Activated naive CD4-positive, alpha-beta T cell treated with anti-CD3 and anti-CD28 coated beads, Interleukin-2, amount 10 ng/mL, durations not matched to agents 7 days and 5 days (primary cell): Measurements from ENCODE around the gene PPBP.

ENCODE experiments used
- CTCF ChIA-PET: fragments of 350-600 bp; sonication (Branson Sonifier 250); formaldehyde crosslinking; loops from one replicate; lab custom pipeline; 2021; ENCODE audit warnings: antibody characterized with exemption; lab: Charles Lee
- DNase-seq: peaks from one replicate; pipeline ENCODE4 v3.0.0-alpha.2; 2020
- H3K27ac Mint-ChIP-seq: one replicate; pipeline ENCODE4 v1.8.0; 2021; ENCODE audit warnings: mild to moderate bottlenecking, moderate library complexity, mixed read lengths
- H3K27me3 Mint-ChIP-seq: one replicate; pipeline ENCODE4 v1.8.0; 2021; ENCODE audit warnings: mild to moderate bottlenecking, mixed read lengths
- H3K36me3 Mint-ChIP-seq: one replicate; pipeline ENCODE4 v1.8.0; 2021; ENCODE audit warnings: mixed read lengths
- H3K4me1 Mint-ChIP-seq: one replicate; pipeline ENCODE4 v1.8.0; 2021; ENCODE audit warnings: mixed read lengths
- H3K4me3 Mint-ChIP-seq: one replicate; pipeline ENCODE4 v1.8.0; 2021; ENCODE audit warnings: mild to moderate bottlenecking, moderate library complexity, mixed read lengths
- H3K9me3 Mint-ChIP-seq: one replicate; pipeline ENCODE4 v1.8.0; 2021; ENCODE audit warnings: mixed read lengths

Gene PPBP

GRCh38 chr4:73988061-73988460 is at the start of gene PPBP:
Gene PPBP, minus strand, starts transcription at chr4:73988190. Its CDS starts 87 bp downstream, at chr4:73988103.
- Mint-ChIP-seq H3K27me3 (peaks cover 3% of the 10 kb centered on the region), H3K4me1 (no peaks in the 10 kb centered on the region), H3K9me3 (no peaks in the 10 kb centered on the region), H3K27ac (no peak within 1 kb of the TSS), H3K4me3 (no peak within 1 kb of the TSS), H3K36me3 (no peaks in the 10 kb centered on the region)
- CTCF ChIA-PET: no interaction called here
- DNase-seq: no peak

- CTCF ChIA-PET: interaction anchor here (0.9 to 1.3 kb wide), 2 partner anchors 15 to 17 kb away, joined by 3 to 5 read pairs; no protein-coding TSS in a partner anchor
- Mint-ChIP-seq H3K36me3 (no peaks in the 10 kb centered on the region), H3K4me3 (peak overlapping the region; percentile 67), H3K27ac (no peak overlapping the region), H3K27me3 (peaks cover 35% of the 10 kb centered on the region), H3K4me1 (peaks cover 9% of the 10 kb centered on the region), H3K9me3 (no peaks in the 10 kb centered on the region)
- DNase-seq: no peak
Measured at GRCh38 chr4:74037076-74037955, 49.3 kb upstream of the PPBP start.

GRCh38 chr4:74033739-74034138 is 45.7 kb upstream of the PPBP start:
- H3K36me3 Mint-ChIP-seq: no peaks in the 10 kb centered on the region
- no peak overlapping the region for H3K4me3 Mint-ChIP-seq
- no peak overlapping the region for H3K27ac Mint-ChIP-seq
- peaks cover 6% of the 10 kb centered on the region for H3K4me1 Mint-ChIP-seq
- H3K27me3 Mint-ChIP-seq: peaks cover 22% of the 10 kb centered on the region
- CTCF ChIA-PET: no interaction called here
- no peaks in the 10 kb centered on the region for H3K9me3 Mint-ChIP-seq
- DNase-seq: no peak

- DNase-seq: no peak
- no peaks in the 10 kb centered on the region for H3K4me1 Mint-ChIP-seq
- peaks cover 6% of the 10 kb centered on the region for H3K27me3 Mint-ChIP-seq
Measured at GRCh38 chr4:74032064-74032463, 44.1 kb upstream of the PPBP start.

GRCh38 chr4:74031576-74031975 is 43.6 kb upstream of the PPBP start:
- Mint-ChIP-seq H3K4me3 (no peak overlapping the region), H3K27me3 (peaks cover 4% of the 10 kb centered on the region), H3K36me3 (no peaks in the 10 kb centered on the region), H3K27ac (no peak overlapping the region), H3K9me3 (no peaks in the 10 kb centered on the region), H3K4me1 (no peaks in the 10 kb centered on the region)
- no peak for DNase-seq
- CTCF ChIA-PET: no interaction called here

More at GRCh38 chr4:74032064-74032463, 44.1 kb upstream of the PPBP start:
- no peak overlapping the region for H3K27ac Mint-ChIP-seq
- CTCF ChIA-PET: no interaction called here
- no peak overlapping the region for H3K4me3 Mint-ChIP-seq
- no peaks in the 10 kb centered on the region for H3K36me3 Mint-ChIP-seq
- H3K9me3 Mint-ChIP-seq: no peaks in the 10 kb centered on the region

- H3K4me1 Mint-ChIP-seq: no peaks in the 10 kb centered on the region
- no peak overlapping the region for H3K4me3 Mint-ChIP-seq
- CTCF ChIA-PET: no interaction called here
- no peaks in the 10 kb centered on the region for H3K36me3 Mint-ChIP-seq
- no peak overlapping the region for H3K27ac Mint-ChIP-seq
- peaks cover 4% of the 10 kb centered on the region for H3K27me3 Mint-ChIP-seq
- no peaks in the 10 kb centered on the region for H3K9me3 Mint-ChIP-seq
- no peak for DNase-seq
Measured at GRCh38 chr4:74030285-74030684, 42.3 kb upstream of the PPBP start.

- CTCF ChIA-PET: no interaction called here
- Mint-ChIP-seq H3K27ac (no peak overlapping the region), H3K4me3 (no peak overlapping the region), H3K9me3 (no peaks in the 10 kb centered on the region), H3K36me3 (no peaks in the 10 kb centered on the region), H3K4me1 (no peaks in the 10 kb centered on the region), H3K27me3 (peaks cover 4% of the 10 kb centered on the region)
- no peak for DNase-seq
Measured at GRCh38 chr4:74028504-74028903, 40.5 kb upstream of the PPBP start.

GRCh38 chr4:74023709-74024108 is 35.7 kb upstream of the PPBP start:
- no peak for DNase-seq
- H3K4me3 Mint-ChIP-seq: no peak overlapping the region
- no peaks in the 10 kb centered on the region for H3K36me3 Mint-ChIP-seq
- H3K4me1 Mint-ChIP-seq: peaks cover 2% of the 10 kb centered on the region
- CTCF ChIA-PET: no interaction called here
- no peak overlapping the region for H3K27ac Mint-ChIP-seq
- H3K9me3 Mint-ChIP-seq: no peaks in the 10 kb centered on the region
- H3K27me3 Mint-ChIP-seq: no peaks in the 10 kb centered on the region

- Mint-ChIP-seq H3K27me3 (no peaks in the 10 kb centered on the region), H3K9me3 (no peaks in the 10 kb centered on the region), H3K4me3 (no peak overlapping the region), H3K27ac (no peak overlapping the region), H3K4me1 (peaks cover 6% of the 10 kb centered on the region), H3K36me3 (no peaks in the 10 kb centered on the region)
- CTCF ChIA-PET: interaction anchor here (0.7 kb wide), 1 partner anchor 16 kb away, joined by 3 read pairs; no protein-coding TSS in a partner anchor
- no peak for DNase-seq
Measured at GRCh38 chr4:74021601-74022000, 33.6 kb upstream of the PPBP start.

- Mint-ChIP-seq H3K4me1 (peaks cover 20% of the 10 kb centered on the region), H3K27ac (no peak overlapping the region), H3K4me3 (no peak overlapping the region), H3K9me3 (no peaks in the 10 kb centered on the region), H3K36me3 (no peaks in the 10 kb centered on the region), H3K27me3 (no peaks in the 10 kb centered on the region)
- no peak for DNase-seq
- CTCF ChIA-PET: interaction anchor here (0.7 kb wide), 1 partner anchor 365 kb away, joined by 4 read pairs; no protein-coding TSS in a partner anchor
Measured at GRCh38 chr4:74018771-74019170, 30.8 kb upstream of the PPBP start.

- CTCF ChIA-PET: no interaction called here
Measured at GRCh38 chr4:74018116-74018515, 30.1 kb upstream of the PPBP start.

GRCh38 chr4:74016068-74016467 is 28.1 kb upstream of the PPBP start:
- Mint-ChIP-seq H3K27me3 (no peaks in the 10 kb centered on the region), H3K36me3 (no peaks in the 10 kb centered on the region), H3K27ac (peak overlapping the region; percentile 29), H3K4me1 (peaks cover 20% of the 10 kb centered on the region), H3K9me3 (no peaks in the 10 kb centered on the region), H3K4me3 (no peak overlapping the region)
- no peak for DNase-seq
- CTCF ChIA-PET: no interaction called here

More at GRCh38 chr4:74018116-74018515, 30.1 kb upstream of the PPBP start:
- no peaks in the 10 kb centered on the region for H3K27me3 Mint-ChIP-seq
- H3K9me3 Mint-ChIP-seq: no peaks in the 10 kb centered on the region
- H3K4me1 Mint-ChIP-seq: peaks cover 20% of the 10 kb centered on the region
- no peaks in the 10 kb centered on the region for H3K36me3 Mint-ChIP-seq
- H3K27ac Mint-ChIP-seq: no peak overlapping the region
- no peak for DNase-seq
- no peak overlapping the region for H3K4me3 Mint-ChIP-seq

GRCh38 chr4:74015126-74015780 is 27.3 kb upstream of the PPBP start:
- no peak for DNase-seq
- Mint-ChIP-seq H3K27ac (peak overlapping the region; percentile 29), H3K27me3 (no peaks in the 10 kb centered on the region), H3K4me1 (peaks cover 20% of the 10 kb centered on the region), H3K36me3 (no peaks in the 10 kb centered on the region), H3K9me3 (no peaks in the 10 kb centered on the region), H3K4me3 (no peak overlapping the region)
- CTCF ChIA-PET: no interaction called here

- H3K9me3 Mint-ChIP-seq: no peaks in the 10 kb centered on the region
- no peak overlapping the region for H3K27ac Mint-ChIP-seq
- CTCF ChIA-PET: no interaction called here
- no peaks in the 10 kb centered on the region for H3K27me3 Mint-ChIP-seq
- H3K36me3 Mint-ChIP-seq: no peaks in the 10 kb centered on the region
- H3K4me3 Mint-ChIP-seq: no peak overlapping the region
- H3K4me1 Mint-ChIP-seq: peaks cover 20% of the 10 kb centered on the region
- no peak for DNase-seq
Measured at GRCh38 chr4:74014332-74014731, 26.3 kb upstream of the PPBP start.
